IPS DF 19.7 (cell line): ENCODE measurements around the gene GHRH.

Experiments
- DNase-seq: peaks from one replicate; pipeline ENCODE4 v3.0.0-alpha.2; 2013; ENCODE audit warnings: low read depth, low spot score

Gene GHRH

DNA sequence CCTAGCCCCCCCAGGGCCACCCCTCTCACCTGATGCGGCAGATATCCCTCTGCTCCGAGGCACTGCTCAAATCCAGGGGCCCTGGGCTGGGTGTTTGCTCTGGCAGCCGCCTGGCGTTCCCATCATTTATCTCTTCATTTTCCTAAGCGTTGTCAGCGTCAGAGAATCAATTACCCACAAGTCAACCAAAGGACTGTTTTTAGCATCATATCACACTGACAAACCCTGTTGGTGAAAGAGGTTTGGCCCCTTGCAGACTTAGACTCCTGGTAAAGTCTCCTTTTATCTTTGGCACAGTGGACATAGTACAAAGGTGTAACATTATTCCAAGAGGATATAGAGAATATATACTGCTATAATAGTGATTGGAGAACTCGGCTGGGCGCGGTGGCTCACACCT is at the start of gene GHRH:
TSS of gene GHRH (minus strand) at position 101 of the 400 bp plus-strand sequence. CDS start 4,925 bp downstream, outside the sequence.
- DNase-seq, result no peak

DNA sequence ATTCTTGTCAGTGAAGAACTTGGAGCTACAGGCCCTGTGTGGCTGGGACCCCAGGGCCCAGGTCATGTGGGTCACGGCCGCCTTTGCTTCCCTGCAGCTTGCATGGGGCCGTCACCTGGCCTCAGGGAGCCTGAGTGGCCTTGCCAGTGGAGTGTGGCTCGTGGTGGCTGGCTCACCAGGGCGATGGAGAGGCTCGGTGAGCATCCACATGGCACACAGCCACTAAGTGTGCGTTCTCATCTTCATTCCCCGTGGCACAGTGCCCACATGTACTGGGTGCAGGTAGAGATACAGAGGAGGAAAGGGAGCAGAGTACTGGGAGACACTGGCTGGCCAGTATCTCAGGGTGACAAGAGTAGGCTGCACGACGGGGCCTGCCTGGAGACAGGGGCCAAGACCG is 49.3 kb upstream of the GHRH start:
- no peak for DNase-seq

DNA sequence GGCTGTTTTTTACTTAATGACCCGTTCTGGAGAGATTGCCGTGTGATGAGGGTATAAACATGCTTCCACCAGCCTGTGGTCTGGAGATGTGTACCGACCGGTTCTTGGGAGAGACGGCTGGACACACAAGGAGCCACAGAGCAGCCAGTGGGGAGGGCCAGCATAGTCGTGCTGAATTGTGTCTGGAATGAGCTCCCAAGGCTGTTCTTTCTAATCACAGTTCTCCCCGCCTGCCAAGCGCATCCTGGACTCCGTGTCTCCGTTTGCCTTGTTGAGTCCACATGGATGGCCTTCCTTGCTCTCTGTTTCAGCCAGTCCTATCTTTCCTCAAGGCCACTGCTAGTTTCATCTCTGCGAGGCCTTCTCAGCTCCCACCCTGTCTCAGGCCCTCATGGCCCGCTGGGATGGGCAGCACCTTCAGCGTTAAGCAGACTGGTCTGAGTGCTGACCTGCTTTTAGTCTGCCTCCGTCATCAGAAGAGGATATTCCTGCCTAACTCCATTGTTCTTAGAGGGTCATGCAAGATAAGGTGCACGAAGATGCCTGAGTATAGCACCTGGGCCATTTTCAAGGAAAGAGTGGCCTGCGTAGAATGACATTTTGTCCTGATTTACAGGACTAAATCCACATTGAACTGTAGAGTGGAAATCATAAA is 48.4 kb upstream of the GHRH start:
- no peak for DNase-seq

- DNase-seq, result no peak
Measured at GRCh38 chr20:37309290-37309689, 47.7 kb upstream of the GHRH start.

- no peak for DNase-seq
Measured at GRCh38 chr20:37308086-37309050, 46.8 kb upstream of the GHRH start.

- no peak for DNase-seq
Measured at GRCh38 chr20:37305839-37306238, 44.2 kb upstream of the GHRH start.

GRCh38 chr20:37305079-37305478 is 43.5 kb upstream of the GHRH start:
- no peak for DNase-seq

- no peak for DNase-seq
Measured at GRCh38 chr20:37303637-37304036, 42.0 kb upstream of the GHRH start.

- no peak for DNase-seq
Measured at GRCh38 chr20:37302981-37303380, 41.4 kb upstream of the GHRH start.

DNA sequence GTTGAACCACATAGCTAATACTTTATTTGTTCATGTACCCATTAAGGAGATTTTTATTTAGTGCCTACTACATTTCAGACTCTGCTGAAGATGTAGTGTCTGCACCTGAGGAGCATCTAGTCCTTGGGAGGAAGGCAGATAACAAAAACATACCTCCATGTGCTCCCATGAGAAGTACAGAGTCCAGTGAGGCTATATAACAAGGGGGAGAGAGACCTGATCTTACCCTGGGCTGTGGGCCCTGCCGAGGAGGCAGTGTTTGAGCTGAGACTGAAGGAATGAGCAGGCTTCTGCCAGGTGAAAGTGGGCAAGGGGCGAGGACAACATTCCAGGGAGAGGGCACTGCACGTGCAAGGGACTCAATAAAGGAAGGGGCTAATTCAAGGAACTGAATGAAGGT is 39.9 kb upstream of the GHRH start:
- DNase-seq, result no peak

GRCh38 chr20:37301120-37301519 is 39.5 kb upstream of the GHRH start:
- DNase-seq, result no peak

GRCh38 chr20:37299718-37300528 is 38.3 kb upstream of the GHRH start:
- no peak for DNase-seq

GRCh38 chr20:37298190-37298939 is 36.8 kb upstream of the GHRH start:
- DNase-seq, result no peak

DNA sequence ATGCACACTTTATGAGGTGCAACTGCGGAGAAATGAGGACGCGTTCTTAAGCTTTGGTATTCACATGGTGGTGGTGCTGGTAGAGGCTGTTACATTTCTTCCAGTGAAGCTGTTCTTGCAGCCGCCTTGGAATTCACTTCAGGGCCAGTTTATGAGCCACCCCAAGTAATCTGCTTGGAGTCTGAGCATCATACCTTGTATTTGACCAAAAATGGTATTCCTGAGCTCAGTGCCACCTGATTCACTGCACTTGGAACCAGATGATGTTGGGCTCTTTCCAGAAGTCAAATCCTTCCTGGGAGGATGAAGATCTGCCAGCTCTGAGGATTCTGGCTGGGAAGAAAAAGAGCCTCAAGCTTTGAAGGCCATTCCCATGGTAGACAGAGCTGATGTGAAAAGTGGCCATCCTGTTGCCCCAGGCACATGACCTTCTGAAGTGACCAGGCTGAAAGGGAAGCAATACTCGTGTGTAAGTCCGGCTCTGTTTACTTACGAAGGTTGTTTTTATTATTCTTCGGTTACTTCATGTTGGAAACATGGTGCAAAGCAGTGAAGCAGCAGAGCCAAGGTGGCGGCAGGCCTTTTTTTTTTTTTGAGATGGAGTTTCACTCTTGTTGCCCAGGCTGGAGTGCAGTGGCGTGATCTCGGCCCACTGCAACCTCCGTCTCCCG is 35.6 kb upstream of the GHRH start:
- DNase-seq, result no peak

- no peak for DNase-seq
Measured at GRCh38 chr20:37296371-37296770, 34.8 kb upstream of the GHRH start.

GRCh38 chr20:37295595-37295994 is 34.0 kb upstream of the GHRH start:
- no peak for DNase-seq

GRCh38 chr20:37295001-37295400 is 33.4 kb upstream of the GHRH start:
- no peak for DNase-seq

DNA sequence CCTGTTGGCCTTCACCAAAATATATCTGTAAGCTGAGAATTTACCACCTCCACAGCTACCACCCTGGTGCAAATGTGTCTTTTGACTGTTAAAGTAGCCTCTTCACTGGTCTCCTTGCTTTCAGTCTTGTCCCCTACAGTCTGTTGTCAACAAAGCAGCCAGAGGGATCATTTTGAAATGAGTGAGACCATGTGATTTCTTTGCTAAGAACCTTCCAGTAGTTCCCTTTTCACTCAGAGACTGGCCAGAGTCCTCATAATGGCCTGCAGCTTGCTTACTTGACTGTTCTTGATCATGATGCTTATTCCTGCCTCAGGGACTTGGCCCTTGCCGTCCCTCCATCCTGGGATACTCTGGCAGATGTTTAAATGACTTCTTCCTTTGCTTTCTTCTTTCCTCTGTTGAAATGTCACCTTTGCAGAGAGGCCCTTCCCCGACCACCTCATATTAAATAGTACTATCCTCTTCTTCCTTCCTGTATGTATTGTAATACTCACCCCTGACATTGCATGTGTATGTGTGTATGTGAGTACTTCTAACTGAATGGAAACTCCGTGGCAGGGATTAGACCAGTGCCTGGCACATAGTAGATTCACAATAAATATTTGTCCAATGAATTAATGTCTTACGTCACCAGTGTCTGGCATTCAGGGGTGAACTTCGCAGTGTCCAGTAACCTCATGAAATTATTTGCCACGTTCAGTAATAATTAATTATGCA is 32.8 kb upstream of the GHRH start:
- no peak for DNase-seq

- DNase-seq, result no peak
Measured at GRCh38 chr20:37293301-37293943, 31.8 kb upstream of the GHRH start.

DNA sequence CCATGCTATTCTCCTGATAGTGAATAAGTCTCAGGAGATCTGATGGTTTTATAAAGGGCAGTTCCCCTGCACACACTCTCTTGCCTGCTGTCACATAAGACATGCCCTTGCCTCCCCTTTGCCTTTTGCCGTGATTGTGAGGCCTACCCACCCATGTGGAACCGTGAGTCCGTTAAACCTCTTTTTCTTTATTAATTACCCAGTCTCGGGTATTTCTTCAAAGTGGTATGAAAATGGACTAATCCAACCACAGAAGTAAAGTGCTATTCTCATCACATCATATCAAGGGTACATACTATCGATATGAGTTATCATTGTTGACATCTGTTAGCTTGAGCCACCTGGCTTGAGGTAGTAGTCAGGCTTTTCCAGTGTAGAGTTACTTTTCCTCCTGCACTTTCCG is 30.1 kb upstream of the GHRH start:
- DNase-seq, result no peak
